HG03342 (cell line): ENCODE measurements around the gene TFF1.

Source experiments
- ATAC-seq: cut with Tn5 transposase; IDR thresholded peaks from one replicate; pipeline ENCODE4 v1.9.1; 2021; ENCODE audit warnings: mild to moderate bottlenecking, moderate library complexity; ENCODE audit not compliant: unreplicated experiment

TFF1 gene

DNA sequence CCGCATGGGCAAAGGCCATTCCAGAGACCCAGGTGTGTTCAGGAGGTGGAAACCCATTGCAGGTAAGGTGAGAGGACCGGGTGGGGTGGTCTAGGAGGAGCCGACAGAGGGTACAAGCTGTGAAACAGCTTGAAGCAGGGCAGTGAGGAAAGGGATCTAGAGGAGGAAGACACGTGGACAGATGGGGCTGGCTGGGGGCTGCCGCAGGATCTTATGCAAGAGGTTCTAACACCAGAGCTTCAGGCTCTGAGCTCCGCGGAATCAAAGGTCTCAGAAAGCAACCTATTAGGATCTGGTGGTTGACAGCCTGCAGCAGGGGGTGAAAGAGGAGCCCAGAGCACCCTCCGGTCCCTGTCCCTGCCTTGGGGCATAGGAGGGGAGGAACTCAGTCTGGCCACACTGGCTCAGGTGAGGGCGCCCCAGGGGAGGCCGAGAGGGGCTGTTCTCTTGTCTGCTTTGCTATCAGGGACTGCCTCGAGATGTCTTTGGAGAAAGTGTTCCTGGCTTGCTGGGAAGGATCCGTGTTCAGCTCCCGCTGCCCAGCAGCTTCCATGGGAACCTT lies 1.9 kb downstream of the TFF1 start:
- ATAC-seq = no peak

DNA sequence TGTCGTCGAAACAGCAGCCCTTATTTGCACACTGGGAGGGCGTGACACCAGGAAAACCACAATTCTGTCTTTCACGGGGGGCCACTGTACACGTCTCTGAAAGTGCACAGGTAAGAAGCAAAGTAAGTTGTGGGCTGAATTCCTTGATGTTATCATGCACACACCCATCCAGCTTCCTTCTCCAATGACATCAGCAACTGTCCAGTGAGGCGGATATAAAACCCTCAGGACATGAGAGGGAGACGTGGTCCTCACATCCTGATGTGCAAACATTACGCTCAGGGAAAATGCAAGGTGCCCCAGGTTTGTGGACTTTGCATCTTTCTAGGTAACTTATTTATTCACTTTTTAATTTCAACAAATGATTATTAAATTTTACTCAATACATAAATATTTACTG lies 3.0 kb downstream of the TFF1 start:
- ATAC-seq = no peak

GRCh38 chr21:42362700-42363099 lies 3.6 kb downstream of the TFF1 start:
- ATAC-seq = no peak

- ATAC-seq = no peak
These were observed 4.1 kb downstream of the TFF1 start for GRCh38 chr21:42362198-42362597.

DNA sequence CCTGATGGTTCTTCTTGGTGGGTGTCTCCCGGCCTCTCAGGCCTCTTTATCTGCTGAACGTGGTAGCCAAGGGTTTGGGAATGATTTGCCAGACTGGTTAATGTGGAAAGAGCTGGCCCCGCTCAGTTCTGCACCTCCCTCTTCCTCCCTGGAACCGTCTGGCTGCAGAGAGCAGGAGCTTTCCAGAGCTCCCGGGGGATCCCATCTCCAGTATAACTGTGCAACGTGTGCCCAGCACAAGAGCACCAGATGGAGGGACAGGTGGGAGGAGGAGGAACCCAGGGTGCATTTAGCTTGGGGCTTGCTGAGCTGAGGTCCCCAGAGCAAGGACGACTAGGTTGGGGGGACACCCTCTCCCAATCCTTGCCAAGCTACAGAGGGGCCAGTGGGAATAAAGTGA lies 5.0 kb downstream of the TFF1 start:
- ATAC-seq = no peak

DNA sequence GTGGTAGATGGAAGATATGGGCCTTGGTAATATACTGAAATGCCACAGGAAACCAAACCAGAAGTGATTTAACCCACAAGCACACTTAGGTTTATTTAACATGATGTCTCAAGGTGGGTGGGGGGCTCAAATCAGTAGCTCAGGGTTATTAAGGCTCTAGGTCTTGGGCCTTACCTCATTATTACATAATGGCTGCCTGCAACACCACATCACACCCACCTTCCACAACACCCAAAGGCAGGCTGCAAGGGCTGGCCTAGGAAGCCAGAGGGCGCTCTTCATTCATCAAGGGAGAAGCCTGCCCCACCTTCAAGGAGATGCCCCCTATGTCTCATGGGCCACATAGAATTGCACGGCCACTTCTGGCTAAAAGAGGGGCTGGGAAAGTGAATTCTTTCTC lies 6.0 kb downstream of the TFF1 start:
- no peak for ATAC-seq

DNA sequence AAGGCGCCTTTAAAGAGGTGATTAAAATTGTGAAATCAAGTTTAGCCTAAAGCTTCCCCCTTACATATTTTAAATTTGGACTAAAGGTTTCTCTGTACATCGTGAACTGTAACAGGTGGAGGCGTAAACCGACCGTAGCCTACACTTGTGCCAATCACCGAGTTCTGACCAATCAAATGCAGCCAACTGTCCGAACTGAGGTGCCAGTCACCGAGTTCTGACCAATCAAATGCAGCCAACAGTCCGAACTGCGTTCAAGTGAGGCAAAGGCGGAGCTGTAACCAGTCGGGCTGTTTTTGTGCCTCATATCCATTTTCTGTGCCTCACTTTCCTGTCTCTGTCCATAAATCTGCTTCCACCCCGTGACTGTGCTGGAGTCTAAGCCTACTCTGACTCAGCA lies 7.4 kb downstream of the TFF1 start:
- no peak for ATAC-seq

GRCh38 chr21:42358261-42358660 lies 8.1 kb downstream of the TFF1 start:
- no peak for ATAC-seq

GRCh38 chr21:42357307-42357706 lies 9.0 kb downstream of the TFF1 start:
- no peak for ATAC-seq

DNA sequence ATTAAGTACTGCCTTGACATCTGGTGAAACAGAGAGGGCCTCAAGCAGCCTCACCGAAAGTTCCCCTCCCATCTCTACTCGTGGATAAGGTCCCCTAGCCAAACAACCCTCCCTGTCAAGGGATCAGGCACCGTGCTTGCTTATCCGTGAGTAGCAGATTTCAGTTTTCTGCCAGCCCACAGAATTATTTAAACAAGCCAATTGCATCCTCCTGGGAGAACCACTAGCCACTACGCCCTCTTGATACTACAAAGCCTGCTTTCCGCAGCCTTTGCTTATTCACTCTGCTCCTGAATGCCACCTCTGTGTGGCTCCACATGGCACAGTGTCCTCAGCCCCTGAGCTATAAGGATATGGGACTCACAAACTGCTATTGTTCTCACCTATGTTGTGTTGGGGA lies 9.7 kb downstream of the TFF1 start:
- ATAC-seq = no peak

GRCh38 chr21:42356046-42356445 lies 10.3 kb downstream of the TFF1 start:
- ATAC-seq = no peak

GRCh38 chr21:42353623-42354022 lies 12.7 kb downstream of the TFF1 start:
- ATAC-seq = no peak

- no peak for ATAC-seq
These were observed 13.8 kb downstream of the TFF1 start for GRCh38 chr21:42352441-42353095.

GRCh38 chr21:42351626-42352440 lies 14.5 kb downstream of the TFF1 start:
- ATAC-seq = no peak

DNA sequence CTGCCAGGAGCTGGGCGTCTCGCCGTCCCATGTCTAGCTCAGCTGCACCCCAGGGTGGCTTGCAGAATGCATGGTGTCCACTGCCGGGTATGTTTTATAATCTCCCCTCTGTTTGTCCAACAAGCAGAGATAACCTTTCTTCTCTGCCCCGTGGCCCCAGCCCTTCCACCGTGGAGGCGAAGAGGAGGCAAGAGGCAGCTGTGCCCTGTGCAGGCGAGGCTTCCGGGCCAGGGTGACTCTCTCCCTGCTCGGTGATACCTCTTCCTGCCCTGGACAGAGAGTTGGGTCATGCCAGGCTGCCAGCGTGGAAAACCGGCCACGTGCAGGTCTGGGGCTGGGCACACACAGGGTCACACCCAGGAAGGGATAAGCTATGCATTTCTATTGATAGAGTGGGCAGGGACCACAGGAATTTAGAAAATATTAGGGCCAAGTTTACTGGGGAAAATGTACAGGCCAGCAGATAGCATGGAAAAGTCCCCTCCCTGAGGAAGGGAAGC lies 15.4 kb downstream of the TFF1 start, which contains the start of gene TFF2:
TSS of gene TFF2 (minus strand) at position 68 of the 500 bp plus-strand sequence. CDS start at position 31, 37 bp downstream.
- ATAC-seq = no peak

DNA sequence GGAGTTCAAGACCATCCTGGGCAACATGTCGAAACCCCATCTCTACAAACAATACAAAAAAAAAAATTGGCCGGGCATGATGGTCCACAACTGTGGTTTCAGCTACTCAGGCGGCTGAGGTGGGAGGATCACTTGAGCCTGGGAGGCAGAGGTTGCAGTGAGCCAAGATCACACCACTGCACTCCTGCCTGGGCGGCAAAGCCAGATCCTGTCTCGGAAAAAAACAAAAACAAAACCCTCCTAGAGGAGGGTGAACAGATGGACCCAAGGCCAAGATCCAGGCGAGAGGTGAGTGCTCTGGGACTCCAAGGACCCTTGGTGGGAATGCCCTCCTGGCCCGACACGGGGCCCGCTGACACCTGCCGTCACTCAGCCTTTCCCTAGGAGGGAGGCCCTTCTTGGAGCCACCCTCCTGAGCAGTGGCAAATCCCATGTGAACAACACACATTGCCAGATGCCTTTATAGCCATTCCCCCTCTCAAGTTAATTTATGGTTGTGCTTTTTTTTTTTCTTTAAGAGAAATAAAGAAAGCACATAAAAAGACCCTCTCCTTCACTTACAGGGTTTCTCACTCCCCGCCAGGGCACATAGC lies 15.9 kb downstream of the TFF1 start:
- ATAC-seq = no peak

- ATAC-seq = no peak
These were observed 16.7 kb downstream of the TFF1 start for GRCh38 chr21:42349420-42350317.

DNA sequence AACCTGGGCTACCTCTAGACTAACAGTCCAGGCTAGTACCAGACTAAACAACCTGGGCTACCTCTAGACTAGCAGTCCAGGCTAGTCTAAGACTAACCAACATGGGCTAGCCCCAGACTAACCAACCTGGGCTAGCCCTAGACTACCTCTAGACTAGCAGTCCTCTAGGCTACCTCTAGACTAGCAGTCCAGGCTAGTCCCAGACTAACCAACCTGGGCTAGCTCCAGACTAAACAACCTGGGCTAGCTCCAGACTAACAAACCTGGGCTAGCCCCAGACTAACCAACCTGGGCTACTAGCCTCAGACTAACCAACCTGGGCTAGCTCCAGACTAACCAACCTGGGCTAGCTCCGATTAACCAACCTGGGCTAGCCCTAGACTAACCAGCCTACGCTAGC lies 17.6 kb downstream of the TFF1 start:
- no peak for ATAC-seq

GRCh38 chr21:42347601-42348327 lies 18.6 kb downstream of the TFF1 start:
- ATAC-seq = no peak
